ENCODE measurements around the gene PCGF3.
A peak's percentile ranks its signal among the peaks of the same experiment; 100 is the strongest.

PCGF3 gene

GRCh38 chr4:681736-682451, 23.7 kb upstream of the PCGF3 start:
- no peak for ATAC-seq
- TF ChIP-seq POU6F1 (CRISPR knock-in tag; IDR thresholded peaks at IDR 0.05; ENCODE audit: borderline replicate concordance, low read depth) (no peak), CSRNP3 (CRISPR knock-in tag; IDR thresholded peaks at IDR 0.05) (no peak), ESRRG (CRISPR knock-in tag; IDR thresholded peaks at IDR 0.05) (no peak), TCF4 (CRISPR knock-in tag; IDR thresholded peaks at IDR 0.05; ENCODE audit: borderline replicate concordance) (no peak), BACH2 (CRISPR knock-in tag; IDR thresholded peaks at IDR 0.05; ENCODE audit: borderline replicate concordance) (no peak)

- TF ChIP-seq POU6F1 (CRISPR knock-in tag; IDR thresholded peaks at IDR 0.05; ENCODE audit: borderline replicate concordance, low read depth) (no peak), CREB5 (CRISPR knock-in tag; IDR thresholded peaks at IDR 0.05; ENCODE audit: low read depth) (no peak), TSHZ2 (CRISPR knock-in tag; IDR thresholded peaks at IDR 0.05) (no peak), SNAI2 (CRISPR knock-in tag; IDR thresholded peaks at IDR 0.05) (no peak), ZFP30 (CRISPR knock-in tag; IDR thresholded peaks at IDR 0.05) (no peak), ARNTL (CRISPR knock-in tag; IDR thresholded peaks at IDR 0.05; ENCODE audit: borderline replicate concordance, low read depth) (no peak), TOX (CRISPR knock-in tag; IDR thresholded peaks at IDR 0.05; ENCODE audit: borderline replicate concordance) (no peak)
- no peak for ATAC-seq
Observed at GRCh38 chr4:682490-683172, 23.0 kb upstream of the PCGF3 start.

- ATAC-seq, result peak; percentile 16
- TF ChIP-seq CSDC2 (CRISPR knock-in tag; IDR thresholded peaks at IDR 0.05) (no peak), ISL1 (CRISPR knock-in tag; IDR thresholded peaks at IDR 0.05) (no peak), ZNF70 (CRISPR knock-in tag; IDR thresholded peaks at IDR 0.05) (no peak), ZFP3 (CRISPR knock-in tag; IDR thresholded peaks at IDR 0.05) (no peak)
Observed at GRCh38 chr4:683247-683897, 22.3 kb upstream of the PCGF3 start.

- TF ChIP-seq PATZ1 (CRISPR knock-in tag; IDR thresholded peaks at IDR 0.05; ENCODE audit: borderline replicate concordance), result peak; percentile 39; the same call in 1 of the 2 replicates
- no peak for TF ChIP-seq RARB (CRISPR knock-in tag; IDR thresholded peaks at IDR 0.05)
- ATAC-seq, result peak; percentile 70
Observed at GRCh38 chr4:683982-684622, 21.5 kb upstream of the PCGF3 start.

All from SK-N-SH treated with all-trans-retinoic acid at 6 μM for 48 hours (cell line).